Measurements from ENCODE around the gene C2CD2L. TPM values are rescaled to one million over a fixed set of nuclear protein-coding genes. Genes with fewer than 3 reads are reported as not detected.

Gene C2CD2L
- total and polyA plus RNA-seq, 2 donors (not counting 3 experiments of a cell fraction or from before 2014, with no cell fraction given) = 9.1 to 10.4 TPM

GRCh38 chr11:119087747-119088241 is 19.4 kb upstream of the C2CD2L start:
- Histone ChIP-seq H3K36me3 (ENCODE audit: control insufficient read depth in 2 of 2, extremely low read depth in 1 of 2, insufficient read depth in 2 of 2, low read length in 2 of 2) (no peaks in the 10 kb centered on the region), H3K4me3 (replicated peaks in 1 of 3; ENCODE audit: insufficient read depth in 1 of 3, low read depth in 1 of 3, low read length in 3 of 3) (no peak overlapping the region), H3K9me1 (replicated peaks; ENCODE audit: control insufficient read depth, extremely low read depth, insufficient read depth, low read length) (no peaks in the 10 kb centered on the region), H3K9ac (replicated peaks; ENCODE audit: extremely low read depth, insufficient read depth, low read length) (no peak overlapping the region), H3K79me2 (ENCODE audit: control insufficient read depth, insufficient read depth, low read length) (peaks cover 14% of the 10 kb centered on the region), H3K4me1 (ENCODE audit: control insufficient read depth, extremely low read depth, insufficient read depth, low read length) (peaks cover 19% of the 10 kb centered on the region), H3K27me3 (ENCODE audit: control insufficient read depth in 2 of 2, insufficient read depth in 2 of 2, low read length in 2 of 2) (no peaks in the 10 kb centered on the region), H2AFZ (ENCODE audit: low read depth, low read length) (no peak overlapping the region), H3K4me2 (ENCODE audit: insufficient read depth, low read length) (no peak overlapping the region), H3K9me3 (replicated peaks; ENCODE audit: control insufficient read depth, insufficient read depth, low read length) (no peaks in the 10 kb centered on the region), H3K27ac (ENCODE audit: insufficient read depth, low read depth, low read length) (no peak overlapping the region), H4K20me1 (replicated peaks; ENCODE audit: control insufficient read depth, extremely low read depth, insufficient read depth, low read length) (no peaks in the 10 kb centered on the region)
- intact Hi-C loops (cut with micrococcal nuclease) (loop anchor here (5.0 kb wide), 1 partner anchor 175 kb away; no protein-coding TSS in a partner anchor), dilution Hi-C loops (cut with MboI; ENCODE audit: extremely low pct_ligation_motif_present, low sequenced_read_pairs) (no loop called here)
- TF ChIP-seq POLR2A (IDR thresholded peaks at IDR 0.05; ENCODE audit: low read depth, low read length) = no peak
- TF ChIP-seq GATA2 (IDR thresholded peaks at IDR 0.05; ENCODE audit: insufficient read depth, insufficient read length, low read depth, low read length) = no peak
- TF ChIP-seq MAX (IDR thresholded peaks at IDR 0.05; ENCODE audit: insufficient read depth, insufficient read length) = no peak
- TF ChIP-seq FOS (IDR thresholded peaks at IDR 0.05; ENCODE audit: borderline replicate concordance, insufficient read depth, low read length) = no peak
- no peak for TF ChIP-seq JUN (IDR thresholded peaks at IDR 0.05; ENCODE audit: borderline replicate concordance, insufficient read depth, insufficient read length, low read depth)
- TF ChIP-seq, protein P1, sequence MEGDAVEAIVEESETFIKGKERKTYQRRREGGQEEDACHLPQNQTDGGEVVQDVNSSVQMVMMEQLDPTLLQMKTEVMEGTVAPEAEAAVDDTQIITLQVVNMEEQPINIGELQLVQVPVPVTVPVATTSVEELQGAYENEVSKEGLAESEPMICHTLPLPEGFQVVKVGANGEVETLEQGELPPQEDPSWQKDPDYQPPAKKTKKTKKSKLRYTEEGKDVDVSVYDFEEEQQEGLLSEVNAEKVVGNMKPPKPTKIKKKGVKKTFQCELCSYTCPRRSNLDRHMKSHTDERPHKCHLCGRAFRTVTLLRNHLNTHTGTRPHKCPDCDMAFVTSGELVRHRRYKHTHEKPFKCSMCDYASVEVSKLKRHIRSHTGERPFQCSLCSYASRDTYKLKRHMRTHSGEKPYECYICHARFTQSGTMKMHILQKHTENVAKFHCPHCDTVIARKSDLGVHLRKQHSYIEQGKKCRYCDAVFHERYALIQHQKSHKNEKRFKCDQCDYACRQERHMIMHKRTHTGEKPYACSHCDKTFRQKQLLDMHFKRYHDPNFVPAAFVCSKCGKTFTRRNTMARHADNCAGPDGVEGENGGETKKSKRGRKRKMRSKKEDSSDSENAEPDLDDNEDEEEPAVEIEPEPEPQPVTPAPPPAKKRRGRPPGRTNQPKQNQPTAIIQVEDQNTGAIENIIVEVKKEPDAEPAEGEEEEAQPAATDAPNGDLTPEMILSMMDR (IDR thresholded peaks at IDR 0.05; ENCODE audit: extremely low read depth in 1 of 2, insufficient read depth in 1 of 2, low read depth in 1 of 2, low read length in 2 of 2) = no peak
- no peak for TF ChIP-seq POLR2AphosphoS5 (IDR thresholded peaks at IDR 0.05; ENCODE audit: insufficient read depth, low read depth, low read length)
- TF ChIP-seq EZH2 (IDR thresholded peaks at IDR 0.05; ENCODE audit: borderline replicate concordance, low read depth, low read length, severe bottlenecking) = no peak
- TF ChIP-seq MYC (IDR thresholded peaks at IDR 0.05; ENCODE audit: low read depth, low read length) = no peak
- DNase-seq (ENCODE audit: low read depth, low spot score) = no peak
- BruUV-seq (replicated peaks) = no TSS peak
- no peak for FAIRE-seq
- CTCF ChIA-PET = interaction anchor here (1.8 kb wide), 1 partner anchor 15 kb away, joined by 6 read pairs; no protein-coding TSS in a partner anchor
- POLR2A ChIA-PET = no interaction called here
